Iris pigment epithelial cell (primary cell): ENCODE measurements around the gene PUM1.

ENCODE experiments used
- DNase-seq: peaks from one replicate; pipeline ENCODE4 v3.0.0-alpha.2; 2011; ENCODE audit warnings: low read depth

Gene PUM1

GRCh38 chr1:31029026-31029425 is 36.5 kb downstream of the PUM1 start:
- DNase-seq, result peak; percentile 29

- no peak for DNase-seq
These were observed 37.6 kb downstream of the PUM1 start for GRCh38 chr1:31027693-31028526.

GRCh38 chr1:31022259-31022658 is 43.3 kb downstream of the PUM1 start:
- no peak for DNase-seq

- no peak for DNase-seq
These were observed 45.3 kb downstream of the PUM1 start for GRCh38 chr1:31020007-31020790.

- DNase-seq, result no peak
These were observed 46.1 kb downstream of the PUM1 start for GRCh38 chr1:31019401-31019800.

- no peak for DNase-seq
These were observed 48.6 kb downstream of the PUM1 start for GRCh38 chr1:31016868-31017267.

- peak; percentile 68 for DNase-seq
These were observed 52.2 kb downstream of the PUM1 start for GRCh38 chr1:31013187-31013864.

- DNase-seq, result no peak
These were observed 53.1 kb downstream of the PUM1 start for GRCh38 chr1:31012210-31012924.

GRCh38 chr1:31011719-31012118 is 53.8 kb downstream of the PUM1 start:
- DNase-seq, result no peak

GRCh38 chr1:31010086-31010989 is 55.2 kb downstream of the PUM1 start:
- DNase-seq, result peak; percentile 84

- peak; percentile 88 for DNase-seq
These were observed 58.0 kb downstream of the PUM1 start for GRCh38 chr1:31007462-31007991.

- no peak for DNase-seq
These were observed 58.8 kb downstream of the PUM1 start for GRCh38 chr1:31006747-31007146.

GRCh38 chr1:31005617-31006166 is 59.8 kb downstream of the PUM1 start:
- DNase-seq, result no peak

GRCh38 chr1:31005198-31005597 is 60.3 kb downstream of the PUM1 start:
- no peak for DNase-seq

GRCh38 chr1:31004231-31004621 is 61.3 kb downstream of the PUM1 start:
- DNase-seq, result no peak

- DNase-seq, result no peak
These were observed 61.8 kb downstream of the PUM1 start for GRCh38 chr1:31003613-31004230.

- no peak for DNase-seq
These were observed 65.2 kb downstream of the PUM1 start for GRCh38 chr1:31000301-31000700.

- no peak for DNase-seq
These were observed 66.6 kb downstream of the PUM1 start for GRCh38 chr1:30998887-30999286.

GRCh38 chr1:30998171-30998570 is 67.3 kb downstream of the PUM1 start:
- no peak for DNase-seq

GRCh38 chr1:30997463-30998057 is 68.0 kb downstream of the PUM1 start:
- DNase-seq, result no peak
